Small intestine (tissue), 7 donors: ENCODE measurements around the gene CD300H. TPM values are rescaled to one million over a fixed set of nuclear protein-coding genes. Genes with fewer than 3 reads are reported as not detected.

Experiments
- DNase-seq, 2 donors: peaks; one replicate each; pipeline versions ENCODE4 v3.0.0 to v3.0.0-alpha.2; 2013
- FAIRE-seq: peaks from 2 replicates; lab custom pipeline; 2012; peaks lifted over from hg19 to GRCh38; lab: Jason Lieb, UNC
- H3K27ac ChIP-seq, 3 donors: one replicate each; pipeline ENCODE4 v1.5.1; 2013; ENCODE audit warnings: low read length in 2 of 3, mild to moderate bottlenecking in 2 of 3, control low read depth in 1 of 3, inconsistent platforms in 1 of 3, low read depth in 1 of 3, moderate library complexity in 1 of 3
- H3K27me3 ChIP-seq, 3 donors: one replicate each; pipeline ENCODE4 v1.6.1; 2013; ENCODE audit warnings: low read length in 3 of 3, inconsistent platforms in 1 of 3; ENCODE audit not compliant: control insufficient read depth in 3 of 3, insufficient read depth in 3 of 3
- H3K36me3 ChIP-seq, 3 donors: one replicate each; pipeline ENCODE4 v1.6.1; 2013; ENCODE audit warnings: low read length in 3 of 3, inconsistent platforms in 1 of 3, low read depth in 1 of 3, mild to moderate bottlenecking in 1 of 3, moderate library complexity in 1 of 3; ENCODE audit not compliant: control insufficient read depth in 3 of 3, insufficient read depth in 2 of 3
- H3K4me1 ChIP-seq, 3 donors: one replicate each; pipeline ENCODE4 v1.6.1; 2013; ENCODE audit warnings: low read length in 2 of 3, inconsistent platforms in 1 of 3, low read depth in 1 of 3, mild to moderate bottlenecking in 1 of 3, moderate library complexity in 1 of 3; ENCODE audit not compliant: control insufficient read depth in 3 of 3, insufficient read depth in 2 of 3
- H3K4me3 ChIP-seq, 3 donors: one replicate each; pipeline ENCODE4 v1.5.1; 2013; ENCODE audit warnings: low read length in 3 of 3, control low read depth in 1 of 3, inconsistent platforms in 1 of 3, low read depth in 1 of 3, mild to moderate bottlenecking in 1 of 3, moderate library complexity in 1 of 3
- H3K9me3 ChIP-seq, 2 donors: one replicate each; pipeline ENCODE4 v1.6.1; 2013; ENCODE audit warnings: low read depth in 1 of 2, low read length in 1 of 2; ENCODE audit not compliant: control insufficient read depth in 2 of 2, insufficient read depth in 1 of 2
- WGBS, 3 donors: extraction: QIAGEN DNeasy Blood & Tissue Kit; methylation state at CpG; one replicate each; pipeline ENCODE4 v1.1.7; 2013; 5-methylcytosine and 5-hydroxymethylcytosine counted together
- polyA plus RNA-seq, 4 donors: library from polyadenylated mRNA; stranded (reverse) in 3 of 4; unstranded in 1 of 4; fragments of 200-250 nt in 3 of 4; fragments of 120-200 nt in 1 of 4; gene quantifications; one replicate each; pipeline versions ENCODE4 v1.2.1 to v1.2.3, GENCODE V29; 2013
- donor health status: healthy with polysubstance abuse.
- donor health status: control.
- donor health status: control.
- donor health status: Bipolar disorder and iron deficiency.
- donor health status: healthy.

Gene CD300H
- polyA plus RNA-seq, 4 donors, result 0.13 TPM; not detected in 3

- Histone ChIP-seq H3K9me3 (no peaks in the 10 kb centered on the region), H3K4me1 (no peaks in the 10 kb centered on the region), H3K27me3 (peaks cover 0 to 10% (median 0%) of the 10 kb centered on the region in 3 donors), H3K36me3 (no peaks in the 10 kb centered on the region), H3K27ac (no peak overlapping the region), H3K4me3 (no peak overlapping the region)
- WGBS, 3 donors, result 61 to 77% (median 69%) methylated on average over 6 of the region's 6 CpGs
- DNase-seq, result no peak
- no peak for FAIRE-seq
Measured at GRCh38 chr17:74595037-74595750, 27.9 kb upstream of the CD300H start.

- no peak within 1 kb of the TSS for H3K4me3 ChIP-seq
- no peak within 1 kb of the TSS for H3K27ac ChIP-seq
- no peak for DNase-seq
- WGBS, 3 donors, result 75 to 79% (median 76%) methylated on average over 14 of the region's 14 CpGs
- no peak for FAIRE-seq
- no peaks in the 10 kb centered on the region for H3K4me1 ChIP-seq
- no peaks in the 10 kb centered on the region for H3K9me3 ChIP-seq
- no peaks in the 10 kb centered on the region for H3K36me3 ChIP-seq
- H3K27me3 ChIP-seq, result peaks cover 0 to 2% (median 0%) of the 10 kb centered on the region in 3 donors
Measured at GRCh38 chr17:74592087-74592990, 25.0 kb upstream of the CD300H start, which contains the start of gene CD300LD. Gene CD300LD (minus strand): TSS chr17:74592283. CDS start chr17:74592202, 81 bp downstream.

GRCh38 chr17:74591503-74591902 lies 24.2 kb upstream of the CD300H start:
- Histone ChIP-seq H3K9me3 (no peaks in the 10 kb centered on the region), H3K4me1 (no peaks in the 10 kb centered on the region), H3K36me3 (no peaks in the 10 kb centered on the region), H3K27me3 (no peaks in the 10 kb centered on the region), H3K27ac (no peak overlapping the region), H3K4me3 (no peak overlapping the region)
- no peak for FAIRE-seq
- WGBS, 3 donors, result 67 to 79% (median 74%) methylated on average over 1 of the region's 1 CpG
- no peak for DNase-seq

DNA sequence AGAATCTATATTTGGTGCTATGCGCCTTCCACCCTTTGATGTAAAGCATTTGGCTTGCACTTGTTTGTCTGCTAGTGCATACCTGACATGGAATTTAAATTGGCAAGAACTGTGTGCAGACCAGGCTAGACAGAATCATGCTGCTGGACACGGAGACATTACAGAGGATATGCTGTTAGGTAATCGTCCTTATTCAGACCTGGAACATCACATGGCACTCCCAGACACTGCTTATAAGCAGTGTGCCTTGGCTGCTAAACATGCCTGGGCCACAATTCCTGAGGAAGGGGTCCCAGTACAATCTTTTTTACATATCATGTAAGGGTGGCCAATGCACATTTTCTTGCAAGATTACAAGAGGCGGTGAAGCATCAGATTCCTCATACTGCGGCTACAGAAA lies 18.4 kb upstream of the CD300H start:
- FAIRE-seq, result no peak
- no peak overlapping the region for H3K4me3 ChIP-seq
- DNase-seq, result no peak
- WGBS, 3 donors, result 71 to 87% (median 78%) methylated on average over 5 of the region's 5 CpGs
- H3K27me3 ChIP-seq, result peaks cover 0 to 1% (median 0%) of the 10 kb centered on the region in 3 donors
- H3K9me3 ChIP-seq, result peaks cover 0 to 3% of the 10 kb centered on the region in 2 donors
- H3K4me1 ChIP-seq, result no peaks in the 10 kb centered on the region
- H3K27ac ChIP-seq, result no peak overlapping the region
- no peaks in the 10 kb centered on the region for H3K36me3 ChIP-seq

DNA sequence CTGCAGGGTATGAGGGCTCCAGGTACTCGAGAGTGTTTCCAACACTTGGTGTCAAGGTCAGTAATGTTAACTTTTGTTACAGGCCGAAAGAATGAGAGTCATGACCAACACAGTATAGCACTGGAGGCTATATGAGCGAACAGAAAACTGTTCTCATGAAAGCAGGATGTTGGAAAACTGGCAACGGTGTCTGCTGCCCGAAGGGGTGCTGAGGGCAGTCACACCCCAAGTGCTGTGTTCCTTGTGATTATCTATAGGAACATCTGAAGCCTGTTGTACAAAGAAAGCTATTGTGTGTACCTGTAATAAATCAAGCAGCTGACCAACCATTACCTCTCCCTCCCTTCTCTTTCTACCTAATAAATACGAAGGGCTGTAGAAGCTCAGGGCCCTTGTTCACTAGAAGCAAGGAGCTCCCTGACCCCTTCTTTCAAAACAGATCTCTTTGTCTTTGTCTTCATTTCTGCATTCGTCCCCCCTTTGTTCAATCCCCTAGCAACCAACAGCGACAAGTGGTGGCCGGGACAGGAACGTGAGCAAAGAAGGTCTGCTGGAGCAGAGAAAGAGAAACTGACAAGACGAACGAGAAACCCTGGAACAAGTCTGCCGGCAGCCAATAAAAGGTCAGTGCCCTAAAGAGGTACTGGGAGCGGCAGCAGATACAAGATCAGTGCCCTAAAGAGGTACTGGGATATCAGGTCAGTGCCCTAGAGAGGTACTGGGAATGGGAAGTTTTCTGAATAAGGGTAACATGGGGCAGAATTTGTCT lies 17.2 kb upstream of the CD300H start:
- Histone ChIP-seq H3K9me3 (peaks cover 0 to 3% of the 10 kb centered on the region in 2 donors), H3K27me3 (peaks cover 0 to 1% (median 0%) of the 10 kb centered on the region in 3 donors), H3K4me1 (no peaks in the 10 kb centered on the region), H3K27ac (peak overlapping the region in 1 of 3 donors; percentile 93), H3K4me3 (no peak overlapping the region), H3K36me3 (no peaks in the 10 kb centered on the region)
- 24 to 53% (median 41%) methylated on average over 14 of the region's 14 CpGs for WGBS, 3 donors
- DNase-seq (peak in 1 of 2 donors; percentile 12), FAIRE-seq (no peak)

GRCh38 chr17:74582633-74583032 lies 15.3 kb upstream of the CD300H start:
- peaks cover 0 to 3% of the 10 kb centered on the region in 2 donors for H3K9me3 ChIP-seq
- FAIRE-seq (no peak), DNase-seq (no peak)
- WGBS, 3 donors, result 72 to 79% (median 75%) methylated on average over 10 of the region's 10 CpGs
- no peak overlapping the region for H3K4me3 ChIP-seq
- no peaks in the 10 kb centered on the region for H3K36me3 ChIP-seq
- H3K4me1 ChIP-seq, result no peaks in the 10 kb centered on the region
- H3K27ac ChIP-seq, result no peak overlapping the region
- peaks cover 0 to 1% (median 0%) of the 10 kb centered on the region in 3 donors for H3K27me3 ChIP-seq

DNA sequence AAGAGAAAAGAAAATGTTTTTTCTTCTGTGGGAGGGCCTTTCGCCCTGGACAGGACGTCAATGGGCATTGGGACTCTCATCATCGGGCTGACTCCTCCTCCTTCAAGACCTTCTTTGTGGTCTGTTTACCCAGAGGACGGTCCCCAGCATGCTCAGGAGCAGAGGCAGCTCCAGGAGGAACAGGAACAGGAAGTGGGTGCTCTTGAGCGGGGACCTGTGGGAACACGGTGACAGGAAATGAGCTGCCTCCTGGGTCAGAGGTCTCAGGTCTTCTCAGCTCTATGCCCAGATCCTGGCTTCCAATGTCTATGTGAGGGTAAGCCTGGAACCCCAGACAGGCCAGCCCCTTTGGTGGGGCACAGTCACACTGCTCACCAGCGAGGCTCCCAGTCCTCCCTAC lies 12.6 kb upstream of the CD300H start:
- 52 to 58% (median 57%) methylated on average over 7 of the region's 7 CpGs for WGBS, 3 donors

GRCh38 chr17:74578979-74579378 lies 11.7 kb upstream of the CD300H start:
- H3K9me3 ChIP-seq, result peaks cover 0 to 3% of the 10 kb centered on the region in 2 donors
- H3K27me3 ChIP-seq, result peaks cover 0 to 1% (median 0%) of the 10 kb centered on the region in 3 donors
- H3K27ac ChIP-seq, result no peak overlapping the region
- FAIRE-seq, result no peak
- no peak for DNase-seq
- H3K4me3 ChIP-seq, result no peak overlapping the region
- no peaks in the 10 kb centered on the region for H3K4me1 ChIP-seq
- WGBS, 3 donors, result 81 to 89% (median 84%) methylated on average over 9 of the region's 9 CpGs
- H3K36me3 ChIP-seq, result no peaks in the 10 kb centered on the region

More for the DNA sequence above, 12.6 kb upstream of the CD300H start:
- no peak for DNase-seq
- H3K27ac ChIP-seq, result no peak overlapping the region
- FAIRE-seq, result no peak
- H3K9me3 ChIP-seq, result peaks cover 0 to 3% of the 10 kb centered on the region in 2 donors
- H3K36me3 ChIP-seq, result no peaks in the 10 kb centered on the region
- H3K27me3 ChIP-seq, result peaks cover 0 to 1% (median 0%) of the 10 kb centered on the region in 3 donors
- no peak overlapping the region for H3K4me3 ChIP-seq
- H3K4me1 ChIP-seq, result no peaks in the 10 kb centered on the region
